ENCODE measurements around the gene REPS1.
"Not testable (repeated sequence)": the region's sequence is repeated elsewhere in the genome, so short reads cannot be mapped to it uniquely, and the experiment has no call there.

The REPS1 gene, protein sequence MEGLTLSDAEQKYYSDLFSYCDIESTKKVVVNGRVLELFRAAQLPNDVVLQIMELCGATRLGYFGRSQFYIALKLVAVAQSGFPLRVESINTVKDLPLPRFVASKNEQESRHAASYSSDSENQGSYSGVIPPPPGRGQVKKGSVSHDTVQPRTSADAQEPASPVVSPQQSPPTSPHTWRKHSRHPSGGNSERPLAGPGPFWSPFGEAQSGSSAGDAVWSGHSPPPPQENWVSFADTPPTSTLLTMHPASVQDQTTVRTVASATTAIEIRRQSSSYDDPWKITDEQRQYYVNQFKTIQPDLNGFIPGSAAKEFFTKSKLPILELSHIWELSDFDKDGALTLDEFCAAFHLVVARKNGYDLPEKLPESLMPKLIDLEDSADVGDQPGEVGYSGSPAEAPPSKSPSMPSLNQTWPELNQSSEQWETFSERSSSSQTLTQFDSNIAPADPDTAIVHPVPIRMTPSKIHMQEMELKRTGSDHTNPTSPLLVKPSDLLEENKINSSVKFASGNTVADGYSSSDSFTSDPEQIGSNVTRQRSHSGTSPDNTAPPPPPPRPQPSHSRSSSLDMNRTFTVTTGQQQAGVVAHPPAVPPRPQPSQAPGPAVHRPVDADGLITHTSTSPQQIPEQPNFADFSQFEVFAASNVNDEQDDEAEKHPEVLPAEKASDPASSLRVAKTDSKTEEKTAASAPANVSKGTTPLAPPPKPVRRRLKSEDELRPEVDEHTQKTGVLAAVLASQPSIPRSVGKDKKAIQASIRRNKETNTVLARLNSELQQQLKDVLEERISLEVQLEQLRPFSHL

DNA sequence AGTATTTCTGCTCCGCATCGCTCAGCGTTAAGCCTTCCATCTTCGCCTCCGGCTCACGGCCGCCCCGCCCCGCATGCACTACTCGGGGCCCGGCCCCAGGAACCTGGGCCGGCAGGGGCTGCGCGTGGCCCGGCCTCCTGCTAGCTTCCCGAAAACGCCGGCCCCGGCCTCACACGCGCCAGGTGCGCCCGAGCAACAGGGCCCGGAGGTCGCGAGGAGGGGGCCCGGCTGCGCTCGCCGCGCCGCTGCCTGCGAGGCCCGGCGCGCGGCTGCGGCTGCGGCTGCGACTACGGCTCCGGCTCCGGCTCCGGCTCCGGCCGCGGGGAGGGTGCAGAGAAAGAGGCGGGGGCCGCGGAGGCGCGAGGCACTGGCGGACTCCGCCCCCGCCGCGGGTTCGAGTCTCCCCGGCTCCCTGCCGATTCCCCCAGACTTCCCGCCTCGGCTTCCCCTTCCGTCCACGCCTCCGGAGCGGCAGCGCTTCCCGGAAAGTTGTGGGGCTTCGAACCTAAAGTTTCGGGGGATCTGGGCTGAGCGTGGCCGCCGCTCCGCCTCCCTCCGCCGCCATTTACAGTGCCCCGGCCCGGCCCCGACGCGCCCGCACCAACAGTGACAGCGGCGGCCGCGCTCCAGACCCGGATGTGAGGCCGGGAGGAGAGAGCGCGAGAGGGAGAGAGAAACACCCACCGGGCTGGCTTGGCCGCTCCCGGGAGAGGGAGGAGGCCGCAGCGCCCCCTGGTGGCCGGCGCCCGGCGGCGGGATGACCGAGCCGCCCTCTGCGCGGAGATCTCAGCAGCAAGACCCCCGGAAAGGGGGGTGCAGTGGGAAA is at the start of gene REPS1:
REPS1 (minus strand) TSS at position 611 of the 826 bp plus-strand sequence; CDS start at position 40, 571 bp downstream.
- Mint-ChIP-seq H3K9me3 (no peaks in the 10 kb centered on the region), H3K4me1 (peaks cover 6% of the 10 kb centered on the region), H3K4me3 (no peak within 1 kb of the TSS), H3K27ac (peak within 1 kb of the TSS; percentile 96), H3K36me3 (peaks cover 11% of the 10 kb centered on the region)
- DNase-seq (ENCODE audit: low spot score in 2 of 2) (peak; percentile 96 to 97), ATAC-seq (peak; percentile 97)

DNA sequence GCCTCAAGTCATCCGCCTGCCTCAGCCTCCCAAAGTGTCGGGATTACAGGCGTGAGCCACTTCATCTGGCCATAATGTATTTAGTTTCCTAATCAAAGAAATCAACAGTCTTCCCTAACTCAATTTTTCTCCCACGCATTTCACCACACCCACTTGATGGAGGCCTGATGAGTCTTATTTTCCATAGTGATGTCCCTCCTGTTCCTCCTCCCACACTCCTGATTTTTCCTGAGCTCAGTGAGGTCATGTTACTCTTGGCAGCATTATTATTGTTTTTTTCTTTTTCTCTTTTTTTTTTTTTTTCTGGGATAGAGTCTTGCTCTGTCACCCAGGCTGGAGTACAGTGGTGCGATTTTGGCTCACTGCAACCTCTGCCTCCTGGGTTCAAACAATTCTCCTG is 49.4 kb upstream of the REPS1 start:
- no peak for DNase-seq (ENCODE audit: low spot score in 2 of 2)
- H3K9me3 Mint-ChIP-seq: no peaks in the 10 kb centered on the region
- peaks cover 83% of the 10 kb centered on the region for H3K36me3 Mint-ChIP-seq
- no peak overlapping the region for H3K4me3 Mint-ChIP-seq
- H3K27ac Mint-ChIP-seq: peak overlapping the region; percentile 78
- no peak for ATAC-seq
- H3K4me1 Mint-ChIP-seq: peaks cover 26% of the 10 kb centered on the region

DNA sequence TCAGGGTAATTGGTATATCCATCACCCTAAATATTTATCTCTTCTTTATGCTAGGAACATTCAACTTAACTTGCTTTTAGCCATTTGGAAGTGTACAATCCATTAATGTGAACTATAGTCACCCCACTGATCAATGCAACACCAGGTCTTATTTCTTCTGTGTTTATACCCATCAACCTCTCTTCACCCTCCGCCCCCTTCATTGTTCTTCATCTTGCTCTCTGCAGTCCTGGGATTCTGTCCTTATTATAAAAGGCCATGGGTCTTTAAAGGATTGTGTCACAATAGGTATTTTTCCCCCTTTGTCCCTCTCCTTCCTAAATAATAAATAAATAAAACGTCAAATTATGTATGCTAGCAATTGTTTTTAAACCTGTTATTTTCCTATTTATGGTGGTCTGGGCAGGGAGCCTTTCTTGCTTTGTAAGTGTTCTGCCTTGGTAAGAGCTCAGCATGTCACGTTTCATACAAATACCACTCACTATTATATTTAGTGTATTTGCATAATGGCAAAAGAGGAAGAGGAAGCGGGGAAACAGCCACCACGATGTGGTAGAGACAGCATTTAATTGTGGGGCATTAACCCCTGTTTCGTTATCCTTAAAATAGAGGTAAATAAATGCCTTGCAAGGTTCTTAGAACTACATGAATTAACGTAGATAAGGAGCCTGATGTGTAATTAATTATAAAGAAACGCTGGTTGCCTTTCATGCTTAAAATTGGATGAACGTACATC is 42.3 kb upstream of the REPS1 start:
- ATAC-seq (no peak), DNase-seq (ENCODE audit: low spot score in 2 of 2) (no peak)
- peaks cover 32% of the 10 kb centered on the region for H3K36me3 Mint-ChIP-seq
- no peaks in the 10 kb centered on the region for H3K9me3 Mint-ChIP-seq
- H3K4me3 Mint-ChIP-seq: no peak overlapping the region
- no peak overlapping the region for H3K27ac Mint-ChIP-seq
- peaks cover 33% of the 10 kb centered on the region for H3K4me1 Mint-ChIP-seq

DNA sequence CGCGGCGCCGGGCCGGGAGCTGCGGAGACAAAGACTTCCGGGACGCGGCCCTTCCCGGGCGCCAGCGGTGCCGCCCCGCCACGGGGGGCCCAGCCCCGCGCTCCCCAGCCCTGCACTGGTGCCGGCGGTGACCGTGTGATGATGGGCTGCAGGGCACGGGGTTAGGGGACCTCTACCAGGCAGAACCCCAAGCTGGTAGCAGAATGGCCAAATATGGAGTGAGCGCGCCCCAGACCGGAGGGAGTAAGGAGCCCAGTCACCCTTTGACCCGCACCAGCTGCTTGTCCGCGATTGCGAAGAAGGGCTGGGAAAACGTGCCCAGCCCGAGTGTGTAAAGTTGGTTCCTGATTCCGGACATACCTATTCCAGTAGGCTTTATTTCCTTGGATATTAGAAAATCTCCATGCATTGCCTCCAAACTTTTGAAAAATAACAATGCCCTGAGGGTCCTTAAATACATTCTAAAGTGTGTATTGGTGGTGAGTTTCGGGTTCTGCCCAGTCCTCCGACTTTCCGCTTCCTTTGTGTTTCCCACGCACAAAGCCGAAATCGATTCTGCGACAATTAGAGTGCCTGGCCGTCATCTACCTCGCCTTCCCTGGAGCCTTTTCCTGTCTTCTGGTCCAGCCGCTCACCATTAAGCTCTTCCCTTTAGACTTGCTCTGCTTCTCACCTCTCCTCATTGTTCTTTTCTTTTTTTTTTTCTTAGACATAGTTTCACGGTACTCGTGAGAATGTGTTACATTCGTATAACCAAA is 41.6 kb upstream of the REPS1 start:
- H3K9me3 Mint-ChIP-seq: no peaks in the 10 kb centered on the region
- ATAC-seq (no peak), DNase-seq (ENCODE audit: low spot score in 2 of 2) (peak; percentile 29 to 72)
- H3K36me3 Mint-ChIP-seq: peaks cover 25% of the 10 kb centered on the region
- no peak overlapping the region for H3K27ac Mint-ChIP-seq
- H3K4me3 Mint-ChIP-seq: no peak overlapping the region
- peaks cover 33% of the 10 kb centered on the region for H3K4me1 Mint-ChIP-seq

DNA sequence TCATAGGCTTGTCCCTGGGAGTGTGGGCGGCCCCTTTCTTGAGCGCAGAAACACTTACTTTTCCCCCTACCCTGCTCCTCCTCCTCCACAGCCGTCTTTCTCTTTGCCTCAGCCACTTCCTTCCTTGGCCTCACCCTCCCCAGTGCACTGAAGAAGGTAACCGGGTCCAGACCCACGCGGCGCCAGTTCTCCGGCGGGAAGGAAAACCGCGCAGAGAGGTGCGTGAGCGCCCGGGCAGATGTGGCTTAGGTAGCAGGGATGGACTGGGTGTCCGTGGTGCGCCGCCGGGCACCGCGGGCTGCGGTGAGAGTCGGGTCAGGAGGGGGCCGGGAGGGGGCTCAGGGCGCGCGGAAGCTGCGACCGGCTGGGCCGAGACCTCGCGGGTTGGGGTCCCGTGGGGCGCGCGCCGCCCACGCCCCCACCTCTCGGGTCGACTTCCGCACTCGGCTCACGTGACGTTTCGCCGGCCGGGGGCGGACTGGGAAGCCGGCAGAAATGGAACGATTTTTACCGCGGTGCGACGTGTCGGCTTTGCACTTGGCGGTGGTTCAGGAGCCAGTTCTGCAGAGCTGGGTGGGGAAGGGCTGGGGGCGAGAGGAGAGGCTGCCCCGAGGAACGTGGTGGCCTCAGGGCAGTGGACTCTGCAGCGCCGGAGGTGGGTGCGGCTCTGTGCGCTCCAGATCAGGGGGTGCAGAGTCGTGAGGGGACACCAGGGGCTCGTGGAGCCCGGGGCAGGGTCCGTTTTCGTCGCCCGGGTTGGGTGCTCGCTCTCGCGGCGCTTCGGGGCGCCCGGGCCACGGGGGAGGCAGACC is 40.8 kb upstream of the REPS1 start, which contains the start of gene ABRACL:
ABRACL (plus strand) TSS at position 88 of the 812 bp plus-strand sequence. CDS start 5,416 bp downstream, outside the sequence.
- Mint-ChIP-seq H3K27ac (no peak within 1 kb of the TSS), H3K9me3 (no peaks in the 10 kb centered on the region), H3K4me3 (no peak within 1 kb of the TSS), H3K36me3 (peaks cover 17% of the 10 kb centered on the region), H3K4me1 (peaks cover 31% of the 10 kb centered on the region)
- DNase-seq (ENCODE audit: low spot score in 2 of 2) (peak; percentile 53 to 87), ATAC-seq (peak; percentile 88)

DNA sequence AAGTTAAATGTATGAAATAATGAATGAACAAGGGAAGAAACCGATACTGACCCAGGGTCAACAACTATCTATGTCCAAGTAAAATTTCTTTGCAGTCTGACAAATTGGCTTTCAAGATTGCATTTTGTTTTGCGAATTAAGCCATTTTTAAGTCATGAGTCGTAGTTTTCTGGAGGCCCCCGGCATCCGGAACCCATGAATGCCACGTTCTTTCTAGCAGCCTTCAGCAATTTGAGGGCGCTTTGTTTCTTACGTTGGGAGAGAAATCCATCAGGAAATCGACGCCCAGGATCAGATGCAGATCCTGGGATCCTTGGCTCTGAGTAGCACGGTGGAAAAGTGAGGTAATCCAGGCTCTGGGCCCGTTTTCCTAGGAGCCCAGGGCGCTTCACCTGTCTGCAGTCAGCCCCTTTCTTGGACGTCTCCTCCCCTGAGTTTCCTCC is 40.2 kb upstream of the REPS1 start:
- Mint-ChIP-seq H3K4me1 (peaks cover 25% of the 10 kb centered on the region), H3K27ac (no peak overlapping the region), H3K9me3 (no peaks in the 10 kb centered on the region), H3K4me3 (no peak overlapping the region), H3K36me3 (peaks cover 12% of the 10 kb centered on the region)
- DNase-seq (ENCODE audit: low spot score in 2 of 2): no peak
- ATAC-seq: peak; percentile 2

DNA sequence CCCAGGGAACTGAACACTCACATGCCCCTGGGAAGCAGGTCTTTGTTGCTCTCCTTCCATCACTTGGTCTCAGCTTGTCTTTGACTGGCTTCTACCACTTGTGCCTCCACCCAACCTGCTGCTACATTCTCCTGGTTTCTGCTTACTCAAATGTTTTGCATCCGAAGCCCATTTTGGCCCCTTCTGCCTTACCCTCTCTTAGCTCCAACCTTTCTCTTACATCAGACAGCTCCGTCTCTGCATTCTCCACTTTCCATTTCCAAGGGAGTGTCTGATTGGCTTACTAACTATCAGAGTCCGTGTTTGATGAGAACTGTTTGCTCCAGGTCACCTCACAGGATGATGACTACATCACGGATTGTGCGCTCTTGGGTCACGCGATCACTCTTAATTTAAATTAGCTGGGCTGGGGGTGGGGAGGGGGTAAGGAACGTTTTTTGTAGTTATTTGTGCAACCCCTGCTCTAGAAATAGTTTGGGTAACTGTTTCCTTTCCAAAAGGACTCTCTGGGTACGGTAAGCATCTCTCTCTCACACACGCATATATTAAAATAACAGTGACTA is 39.6 kb upstream of the REPS1 start:
- H3K4me1 Mint-ChIP-seq: peaks cover 20% of the 10 kb centered on the region
- peak; percentile 57 for ATAC-seq
- H3K27ac Mint-ChIP-seq: no peak overlapping the region
- no peaks in the 10 kb centered on the region for H3K9me3 Mint-ChIP-seq
- peaks cover 8% of the 10 kb centered on the region for H3K36me3 Mint-ChIP-seq
- DNase-seq (ENCODE audit: low spot score in 2 of 2): peak in 1 of 2 donors; percentile 54
- no peak overlapping the region for H3K4me3 Mint-ChIP-seq

DNA sequence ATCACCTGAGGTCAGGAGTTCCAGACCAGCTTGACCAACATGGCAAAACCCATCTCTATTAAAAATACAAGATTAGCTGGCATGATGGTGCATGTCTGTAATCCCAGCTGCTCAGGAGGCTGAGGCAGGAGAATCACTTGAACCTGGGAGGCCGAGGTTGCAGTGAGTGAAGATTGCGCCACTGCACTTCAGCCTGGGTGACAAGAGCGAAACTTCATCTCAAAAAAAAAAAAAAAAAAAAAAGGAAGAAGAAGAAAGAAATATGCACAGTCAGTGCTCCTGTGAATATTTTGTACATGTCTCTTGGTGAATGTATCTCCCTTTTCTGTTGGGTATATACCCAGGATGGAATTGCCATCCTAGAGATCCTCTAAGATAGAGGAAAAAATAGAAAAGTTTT is 37.4 kb upstream of the REPS1 start:
- DNase-seq (ENCODE audit: low spot score in 2 of 2); ATAC-seq; H3K36me3 Mint-ChIP-seq; H3K9me3 Mint-ChIP-seq; H3K27ac Mint-ChIP-seq; H3K4me3 Mint-ChIP-seq: not testable (repeated sequence)
- H3K4me1 Mint-ChIP-seq: peaks cover 13% of the 10 kb centered on the region

DNA sequence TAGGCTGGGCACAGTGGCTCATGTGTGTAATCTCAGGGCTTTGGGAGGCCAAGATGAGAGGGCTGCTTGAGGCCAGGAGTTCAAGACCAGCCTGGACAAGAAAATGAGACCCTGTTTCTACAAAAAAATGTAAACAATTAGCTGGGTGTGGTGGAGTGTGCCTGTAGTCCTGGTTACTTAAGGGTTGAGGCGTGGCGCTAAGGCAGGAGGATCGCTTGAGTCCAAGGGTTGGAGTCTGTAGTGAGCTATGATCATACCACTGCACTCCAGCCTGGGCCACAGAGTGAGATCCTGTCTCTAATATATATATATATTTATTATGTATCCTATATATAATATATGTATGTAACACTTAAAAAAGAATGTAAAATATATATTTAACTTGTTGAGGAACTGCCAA is 32.6 kb upstream of the REPS1 start:
- Mint-ChIP-seq H3K27ac (no peak overlapping the region), H3K4me3 (no peak overlapping the region), H3K9me3 (no peaks in the 10 kb centered on the region), H3K4me1 (no peaks in the 10 kb centered on the region), H3K36me3 (no peaks in the 10 kb centered on the region)
- DNase-seq (ENCODE audit: low spot score in 2 of 2): no peak
- no peak for ATAC-seq

DNA sequence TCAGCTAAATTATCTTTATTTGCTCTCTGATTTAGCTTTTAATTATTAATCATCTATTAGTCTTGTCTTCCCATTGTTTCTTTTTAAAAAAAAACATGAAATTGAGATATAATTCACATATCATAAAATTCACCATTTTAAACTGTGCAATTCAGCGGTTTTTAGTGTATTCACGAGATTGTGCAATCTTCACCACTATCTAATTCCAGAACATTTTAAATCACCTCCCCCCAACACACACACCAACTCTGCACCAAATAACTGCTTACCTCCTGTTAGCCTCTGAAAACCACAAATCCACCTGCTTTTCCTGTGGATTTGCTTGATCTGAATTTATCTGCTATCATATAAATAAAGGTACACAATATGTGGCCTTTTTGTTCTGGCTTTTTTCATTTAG is 31.7 kb upstream of the REPS1 start:
- H3K36me3 Mint-ChIP-seq: no peaks in the 10 kb centered on the region
- no peak for DNase-seq (ENCODE audit: low spot score in 2 of 2)
- no peak overlapping the region for H3K27ac Mint-ChIP-seq
- no peak for ATAC-seq
- H3K4me3 Mint-ChIP-seq: no peak overlapping the region
- H3K9me3 Mint-ChIP-seq: no peaks in the 10 kb centered on the region
- H3K4me1 Mint-ChIP-seq: no peaks in the 10 kb centered on the region

DNA sequence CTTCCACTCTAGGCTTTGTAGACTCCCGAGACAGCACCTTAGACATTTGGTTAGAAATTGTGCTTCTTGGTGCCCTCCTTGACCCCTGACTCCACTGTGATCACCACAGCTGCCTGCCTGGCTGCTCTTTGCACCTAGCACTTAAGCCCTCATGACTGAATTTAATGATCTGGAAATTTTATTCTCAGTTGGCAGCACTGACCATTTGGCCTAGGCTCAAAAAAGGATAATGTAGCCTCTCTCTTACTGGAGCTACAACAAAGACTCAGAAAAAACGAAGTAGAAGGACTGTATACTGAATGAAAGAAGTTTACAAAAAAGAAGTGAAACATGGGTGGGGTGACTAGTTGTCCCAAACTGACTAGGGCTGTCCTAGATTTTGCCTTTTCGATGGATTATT is 29.2 kb upstream of the REPS1 start:
- Mint-ChIP-seq H3K36me3 (no peaks in the 10 kb centered on the region), H3K27ac (no peak overlapping the region), H3K4me3 (no peak overlapping the region), H3K9me3 (no peaks in the 10 kb centered on the region), H3K4me1 (no peaks in the 10 kb centered on the region)
- ATAC-seq (no peak), DNase-seq (ENCODE audit: low spot score in 2 of 2) (no peak)

DNA sequence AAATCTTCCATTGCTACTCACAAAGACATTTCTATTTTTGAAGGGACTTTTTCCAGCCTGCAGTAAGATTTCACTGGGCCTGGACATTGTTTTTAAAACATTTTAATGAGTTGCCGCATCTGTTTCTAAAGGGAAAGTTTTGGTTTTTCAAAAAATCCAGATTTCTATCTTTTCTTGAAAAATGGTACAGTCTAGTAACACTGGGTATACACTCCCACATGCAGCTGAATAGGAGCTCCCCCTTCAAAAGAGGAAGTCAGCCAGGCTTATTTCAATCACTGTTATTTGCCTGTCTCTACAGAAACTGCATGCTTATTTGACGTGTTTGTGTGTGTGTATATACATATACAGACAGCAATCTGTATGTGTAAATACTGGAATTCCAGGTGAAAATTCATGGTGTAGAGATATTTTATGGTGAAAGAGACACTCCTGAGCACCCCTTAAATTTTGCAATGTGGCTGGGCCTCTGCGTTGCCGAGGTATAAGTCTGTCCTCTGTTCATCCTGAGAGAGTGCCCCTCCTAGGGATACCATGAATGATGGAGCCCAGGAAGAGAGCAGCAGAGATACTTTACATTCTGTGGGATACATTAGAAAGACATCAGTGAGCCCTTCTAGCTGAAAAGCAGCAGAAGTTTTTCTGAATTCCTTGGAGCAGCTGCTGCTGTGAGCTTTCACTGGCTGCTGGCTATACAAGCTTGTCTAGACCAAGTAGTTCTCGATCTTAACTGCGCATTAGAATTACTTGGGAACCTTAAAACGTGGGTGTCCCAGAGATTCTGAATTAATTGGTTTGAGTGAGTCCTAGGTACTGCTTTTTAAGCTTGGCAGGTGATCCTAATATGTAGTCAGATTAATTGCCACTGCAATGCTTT is 28.5 kb upstream of the REPS1 start:
- ATAC-seq (no peak), DNase-seq (ENCODE audit: low spot score in 2 of 2) (no peak)
- no peak overlapping the region for H3K4me3 Mint-ChIP-seq
- H3K27ac Mint-ChIP-seq: no peak overlapping the region
- no peaks in the 10 kb centered on the region for H3K36me3 Mint-ChIP-seq
- no peaks in the 10 kb centered on the region for H3K4me1 Mint-ChIP-seq
- H3K9me3 Mint-ChIP-seq: no peaks in the 10 kb centered on the region

Measured in stimulated activated effector memory CD8-positive, alpha-beta T cell treated with anti-CD3 and anti-CD28 coated beads, Interleukin-12 subunit alpha, Interleukin-12 subunit beta, amount 100 ng/mL, for 72 hours (primary cell).